HL-60 (cell line): ENCODE results near the gene HS6ST2.

ENCODE experiments used
- GABPA ChIP-seq: IDR thresholded peaks from 2 replicates; pipeline ENCODE4 v1.6.1; 2012; ENCODE audit warnings: low read depth
- POLR2AphosphoS5 ChIP-seq: IDR thresholded peaks from 2 replicates; pipeline ENCODE4 v1.6.1; 2012; ENCODE audit warnings: low read depth
- TF ChIP-seq, protein P1 (sequence below): IDR thresholded peaks from one replicate; pipeline ENCODE4 v1.5.1; 2011; ENCODE audit warnings: low read length, control low read depth, inconsistent platforms; ENCODE audit not compliant: insufficient read depth
- TF ChIP-seq, protein P2 (sequence below): IDR thresholded peaks from 2 replicates; pipeline ENCODE4 v1.6.1; 2012; ENCODE audit warnings: low read depth; ENCODE audit not compliant: insufficient replicate concordance

DNA sequence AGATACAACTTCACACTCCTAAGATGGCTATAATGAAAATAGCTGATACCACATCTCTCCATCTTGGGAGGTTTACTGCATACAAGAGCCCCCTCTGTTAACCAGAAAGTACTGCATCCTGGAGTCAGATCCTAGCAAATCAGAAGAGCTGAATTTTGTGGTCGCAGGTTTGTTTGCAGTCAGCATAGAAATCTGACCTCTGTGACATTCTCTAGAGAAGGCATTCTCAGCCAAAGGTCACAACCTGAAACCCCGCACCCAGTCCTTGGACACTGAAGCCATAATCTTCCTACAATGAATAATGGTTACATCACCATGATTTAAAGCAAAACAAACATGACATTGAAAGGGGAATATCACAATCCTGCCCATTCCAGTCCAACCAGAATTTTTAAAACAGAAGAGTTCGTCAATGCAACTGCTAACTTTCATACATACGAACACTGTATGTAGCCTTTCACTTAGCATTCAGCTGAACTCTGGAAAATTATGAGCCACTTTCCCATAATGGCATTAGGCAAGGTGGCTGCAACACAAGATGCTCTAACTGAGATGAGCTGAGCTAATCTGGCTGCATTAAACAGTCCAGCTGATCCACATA is 17.6 kb downstream of the HS6ST2 start:
- TF ChIP-seq, protein P1, sequence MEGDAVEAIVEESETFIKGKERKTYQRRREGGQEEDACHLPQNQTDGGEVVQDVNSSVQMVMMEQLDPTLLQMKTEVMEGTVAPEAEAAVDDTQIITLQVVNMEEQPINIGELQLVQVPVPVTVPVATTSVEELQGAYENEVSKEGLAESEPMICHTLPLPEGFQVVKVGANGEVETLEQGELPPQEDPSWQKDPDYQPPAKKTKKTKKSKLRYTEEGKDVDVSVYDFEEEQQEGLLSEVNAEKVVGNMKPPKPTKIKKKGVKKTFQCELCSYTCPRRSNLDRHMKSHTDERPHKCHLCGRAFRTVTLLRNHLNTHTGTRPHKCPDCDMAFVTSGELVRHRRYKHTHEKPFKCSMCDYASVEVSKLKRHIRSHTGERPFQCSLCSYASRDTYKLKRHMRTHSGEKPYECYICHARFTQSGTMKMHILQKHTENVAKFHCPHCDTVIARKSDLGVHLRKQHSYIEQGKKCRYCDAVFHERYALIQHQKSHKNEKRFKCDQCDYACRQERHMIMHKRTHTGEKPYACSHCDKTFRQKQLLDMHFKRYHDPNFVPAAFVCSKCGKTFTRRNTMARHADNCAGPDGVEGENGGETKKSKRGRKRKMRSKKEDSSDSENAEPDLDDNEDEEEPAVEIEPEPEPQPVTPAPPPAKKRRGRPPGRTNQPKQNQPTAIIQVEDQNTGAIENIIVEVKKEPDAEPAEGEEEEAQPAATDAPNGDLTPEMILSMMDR = no peak
- TF ChIP-seq, protein P2, sequence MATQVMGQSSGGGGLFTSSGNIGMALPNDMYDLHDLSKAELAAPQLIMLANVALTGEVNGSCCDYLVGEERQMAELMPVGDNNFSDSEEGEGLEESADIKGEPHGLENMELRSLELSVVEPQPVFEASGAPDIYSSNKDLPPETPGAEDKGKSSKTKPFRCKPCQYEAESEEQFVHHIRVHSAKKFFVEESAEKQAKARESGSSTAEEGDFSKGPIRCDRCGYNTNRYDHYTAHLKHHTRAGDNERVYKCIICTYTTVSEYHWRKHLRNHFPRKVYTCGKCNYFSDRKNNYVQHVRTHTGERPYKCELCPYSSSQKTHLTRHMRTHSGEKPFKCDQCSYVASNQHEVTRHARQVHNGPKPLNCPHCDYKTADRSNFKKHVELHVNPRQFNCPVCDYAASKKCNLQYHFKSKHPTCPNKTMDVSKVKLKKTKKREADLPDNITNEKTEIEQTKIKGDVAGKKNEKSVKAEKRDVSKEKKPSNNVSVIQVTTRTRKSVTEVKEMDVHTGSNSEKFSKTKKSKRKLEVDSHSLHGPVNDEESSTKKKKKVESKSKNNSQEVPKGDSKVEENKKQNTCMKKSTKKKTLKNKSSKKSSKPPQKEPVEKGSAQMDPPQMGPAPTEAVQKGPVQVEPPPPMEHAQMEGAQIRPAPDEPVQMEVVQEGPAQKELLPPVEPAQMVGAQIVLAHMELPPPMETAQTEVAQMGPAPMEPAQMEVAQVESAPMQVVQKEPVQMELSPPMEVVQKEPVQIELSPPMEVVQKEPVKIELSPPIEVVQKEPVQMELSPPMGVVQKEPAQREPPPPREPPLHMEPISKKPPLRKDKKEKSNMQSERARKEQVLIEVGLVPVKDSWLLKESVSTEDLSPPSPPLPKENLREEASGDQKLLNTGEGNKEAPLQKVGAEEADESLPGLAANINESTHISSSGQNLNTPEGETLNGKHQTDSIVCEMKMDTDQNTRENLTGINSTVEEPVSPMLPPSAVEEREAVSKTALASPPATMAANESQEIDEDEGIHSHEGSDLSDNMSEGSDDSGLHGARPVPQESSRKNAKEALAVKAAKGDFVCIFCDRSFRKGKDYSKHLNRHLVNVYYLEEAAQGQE = no peak
- TF ChIP-seq POLR2AphosphoS5 (no peak), GABPA (no peak)
